ENCODE results near the gene KLF4.

The KLF4 gene

GRCh38 chr9:107465467-107466451 is 23.8 kb downstream of the KLF4 start:
- peak; percentile 64 for DNase-seq (ENCODE audit: low read depth)
- peak overlapping the region; percentile 70 for H3K4me3 ChIP-seq (replicated peaks; ENCODE audit: low read depth, low read length)
- TF ChIP-seq CTCF (IDR thresholded peaks at IDR 0.05; ENCODE audit: low read length, missing control alignments), result peak; percentile 36

DNA sequence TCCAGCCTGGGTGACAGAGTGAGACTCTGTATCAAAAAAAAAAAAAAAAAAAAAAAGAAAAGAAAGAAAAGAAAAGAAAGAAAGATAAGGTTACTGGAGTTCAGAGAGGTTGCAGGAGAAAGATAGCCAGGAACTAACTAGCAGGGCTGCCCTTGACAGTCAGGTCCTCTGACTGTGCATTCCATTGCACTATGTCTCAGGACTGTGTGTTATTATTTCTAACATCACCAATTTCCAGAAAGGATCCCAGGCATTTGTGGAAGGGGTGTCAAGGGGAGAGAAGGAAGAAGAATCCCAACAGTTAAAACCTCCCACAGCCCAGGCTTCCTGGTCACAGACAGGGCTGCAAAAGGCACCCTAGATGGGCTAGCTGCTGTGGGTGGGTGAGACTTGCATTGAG is 25.1 kb downstream of the KLF4 start:
- no peak overlapping the region for H3K4me3 ChIP-seq (replicated peaks; ENCODE audit: low read depth, low read length)
- TF ChIP-seq CTCF (IDR thresholded peaks at IDR 0.05; ENCODE audit: low read length, missing control alignments), result no peak
- no peak for DNase-seq (ENCODE audit: low read depth)

DNA sequence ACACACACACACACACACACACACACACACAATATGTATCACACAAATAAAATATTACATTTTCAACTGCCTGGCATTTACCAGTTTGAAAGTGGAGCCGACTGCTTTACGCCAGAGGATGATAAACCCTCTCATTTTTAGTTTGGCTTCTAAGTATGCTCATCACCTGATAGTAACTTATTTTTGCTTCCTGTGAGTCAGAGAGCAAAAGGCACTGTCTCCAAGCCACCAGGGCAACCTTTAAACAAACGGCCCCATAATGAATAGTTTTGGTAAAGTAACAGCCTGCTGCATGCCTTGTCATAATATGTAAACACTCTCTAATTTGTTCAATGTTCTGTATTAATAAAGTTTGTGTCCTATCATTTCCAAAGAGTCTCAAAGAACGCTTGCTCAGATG is 26.9 kb downstream of the KLF4 start:
- DNase-seq (ENCODE audit: low read depth), result no peak
- no peak for TF ChIP-seq CTCF (IDR thresholded peaks at IDR 0.05; ENCODE audit: low read length, missing control alignments)
- H3K4me3 ChIP-seq (replicated peaks; ENCODE audit: low read depth, low read length), result no peak overlapping the region

- no peak for DNase-seq (ENCODE audit: low read depth)
- no peak overlapping the region for H3K4me3 ChIP-seq (replicated peaks; ENCODE audit: low read depth, low read length)
- no peak for TF ChIP-seq CTCF (IDR thresholded peaks at IDR 0.05; ENCODE audit: low read length, missing control alignments)
Measured at GRCh38 chr9:107460153-107461023, 29.2 kb downstream of the KLF4 start.

GRCh38 chr9:107455425-107456135 is 34.0 kb downstream of the KLF4 start:
- no peak for DNase-seq (ENCODE audit: low read depth)
- H3K4me3 ChIP-seq (replicated peaks; ENCODE audit: low read depth, low read length), result no peak overlapping the region
- no peak for TF ChIP-seq CTCF (IDR thresholded peaks at IDR 0.05; ENCODE audit: low read length, missing control alignments)

DNA sequence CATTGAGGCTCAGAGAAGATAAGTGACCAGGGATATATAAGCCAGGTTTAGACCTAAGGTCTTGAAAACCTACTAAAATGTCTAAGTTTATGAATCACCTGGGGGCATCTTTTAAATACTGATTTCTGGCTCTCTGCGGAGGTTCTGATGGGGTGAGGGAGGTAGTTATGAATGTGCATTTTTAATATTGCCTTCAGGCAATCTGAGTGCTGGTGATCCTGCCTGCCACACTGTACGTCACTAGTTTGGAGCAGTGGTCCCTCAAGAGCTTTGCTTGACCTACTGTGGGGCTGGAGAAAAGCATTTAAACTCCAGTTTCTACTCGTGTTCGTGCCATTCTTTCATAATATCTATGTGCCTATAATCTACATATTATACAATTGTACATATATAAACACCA is 36.1 kb downstream of the KLF4 start:
- no peak for TF ChIP-seq CTCF (IDR thresholded peaks at IDR 0.05; ENCODE audit: low read length, missing control alignments)
- no peak overlapping the region for H3K4me3 ChIP-seq (replicated peaks; ENCODE audit: low read depth, low read length)
- no peak for DNase-seq (ENCODE audit: low read depth)
